Karpas-422 (cell line): Measurements from ENCODE around the gene ZNF564. TPM values are rescaled to one million over a fixed set of nuclear protein-coding genes. Genes with fewer than 3 reads are reported as not detected.

Experiments
- DNase-seq: peaks from one replicate; pipeline ENCODE4 v3.0.0-alpha.2; 2015
- H2AFZ ChIP-seq: fragments of 200-600 bp; sonication (generic); 2 replicates; pipeline ENCODE4 v1.6.1; 2014; ENCODE audit warnings: antibody characterized with exemption, low read length, mixed read lengths
- H3K27ac ChIP-seq: fragments of 200-600 bp; sonication (generic); 2 replicates; pipeline ENCODE4 v1.5.1; 2014; ENCODE audit warnings: mild to moderate bottlenecking, low read length, moderate library complexity
- H3K27me3 ChIP-seq: fragments of 200-600 bp; sonication (generic); 2 replicates; pipeline ENCODE4 v1.6.1; 2014; ENCODE audit warnings: low read length, mixed read lengths
- H3K36me3 ChIP-seq: fragments of 200-600 bp; sonication (generic); 2 replicates; pipeline ENCODE4 v1.6.1; 2014; ENCODE audit warnings: low read length, mixed read lengths; ENCODE audit not compliant: insufficient read depth
- H3K4me1 ChIP-seq: fragments of 200-600 bp; sonication (generic); 2 replicates; pipeline ENCODE4 v1.6.1; 2014; ENCODE audit warnings: mild to moderate bottlenecking, low read length, mixed read lengths
- H3K4me2 ChIP-seq: fragments of 200-600 bp; sonication (generic); 2 replicates; pipeline ENCODE4 v1.6.1; 2014; ENCODE audit warnings: low read length, low read depth, mild to moderate bottlenecking; ENCODE audit not compliant: poor library complexity, severe bottlenecking
- H3K4me3 ChIP-seq: fragments of 200-600 bp; sonication (generic); 2 replicates; pipeline ENCODE4 v1.5.1; 2014; ENCODE audit warnings: mild to moderate bottlenecking, antibody characterized with exemption, low read length, mixed read lengths
- H3K79me2 ChIP-seq: fragments of 200-600 bp; sonication (generic); 2 replicates; pipeline ENCODE4 v1.6.1; 2014; ENCODE audit warnings: mild to moderate bottlenecking, low read length, mixed read lengths
- H3K9ac ChIP-seq: fragments of 200-600 bp; sonication (generic); 2 replicates; pipeline ENCODE4 v1.6.0; 2014; ENCODE audit warnings: low read length
- H3K9me2 ChIP-seq: fragments of 200-600 bp; sonication (generic), shearing (Covaris generic); replicated peaks from 2 replicates; pipeline ENCODE4 v1.6.0; 2014; ENCODE audit warnings: mild to moderate bottlenecking, low read length, moderate library complexity; ENCODE audit not compliant: insufficient read depth
- H3K9me3 ChIP-seq: fragments of 300-700, 200-600 bp; sonication (generic); 2 replicates; pipeline ENCODE4 v1.6.1; 2014; ENCODE audit warnings: low read length, mixed read lengths
- H4K20me1 ChIP-seq: fragments of 200-600 bp; sonication (generic); 2 replicates; pipeline ENCODE4 v1.6.1; 2014; ENCODE audit warnings: mild to moderate bottlenecking, antibody characterized with exemption, low read length, low read depth; ENCODE audit not compliant: insufficient read depth
- total RNA-seq: library from RNA; depleted of rRNA; stranded (reverse); fragments of >200 nt; shearing (Covaris generic); gene quantifications from 2 replicates; pipeline ENCODE4 v1.2.3, GENCODE V29; 2014; ENCODE audit warnings: low replicate concordance; rRNA removed

Gene ZNF564
- total RNA-seq: 7.3 and 9.4 TPM in 2 replicates

DNA sequence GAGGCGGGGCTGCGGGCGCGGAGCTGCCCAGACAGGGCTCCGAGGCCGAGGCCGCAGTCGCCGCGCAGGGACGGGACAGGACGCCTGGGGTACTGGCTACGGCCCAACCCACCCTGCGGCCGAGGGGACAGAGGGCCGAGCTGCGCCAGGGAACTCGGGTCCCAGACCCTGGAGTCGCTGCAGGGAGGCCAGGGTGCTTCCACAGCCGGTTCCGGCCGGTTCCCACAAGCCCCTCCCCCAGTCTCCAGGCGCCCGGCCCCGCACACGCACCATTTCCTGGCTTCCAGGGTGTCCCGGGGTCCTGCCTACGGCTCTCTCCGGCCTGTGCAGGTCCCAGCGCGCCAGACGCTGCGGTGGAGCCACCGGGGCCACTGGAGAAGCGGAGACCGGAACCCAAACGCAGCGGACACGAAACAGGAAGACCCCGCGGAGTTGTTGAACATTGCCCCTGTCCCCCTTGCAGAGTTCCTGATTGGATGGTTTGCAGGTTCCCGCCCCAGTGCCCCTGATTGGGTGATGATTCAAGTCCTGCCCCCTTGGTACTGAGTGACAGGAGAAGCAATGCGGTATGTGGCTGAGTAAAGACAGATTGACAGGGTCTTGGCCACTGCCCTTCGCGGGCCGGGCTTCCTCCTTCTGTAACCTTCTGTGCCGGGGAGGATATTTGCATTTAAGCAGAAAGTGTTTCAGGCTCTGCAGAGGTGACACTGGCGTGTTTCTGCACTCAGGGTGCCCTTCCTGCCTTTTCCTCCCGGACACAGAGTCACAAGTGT, at the start of gene ZNF564:
Gene ZNF564, minus strand, starts transcription at position 423 of the 773 bp plus-strand sequence. Its CDS starts 150 bp downstream, at position 273.
- H3K36me3 ChIP-seq: peaks cover 16% of the 10 kb centered on the region

DNA sequence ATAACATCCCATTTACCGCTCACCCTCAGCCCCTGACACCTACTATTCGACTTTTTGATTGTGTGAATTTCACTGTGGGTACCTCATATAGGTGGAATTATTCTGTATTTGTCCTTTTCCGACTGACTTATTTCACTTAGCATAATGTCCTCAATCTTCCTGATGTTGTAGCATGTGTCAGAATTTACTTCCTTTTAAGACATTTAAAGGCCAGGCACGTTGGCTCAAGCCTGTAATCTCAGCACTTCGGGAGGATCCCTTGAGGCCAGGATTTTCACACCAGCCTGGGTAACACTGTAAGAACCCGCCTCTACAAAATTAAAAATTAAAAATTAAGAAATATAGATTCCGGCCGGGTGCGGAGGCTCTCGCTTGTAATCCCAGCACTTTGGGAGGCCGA, 46.3 kb upstream of the ZNF564 start:
- peaks cover 9% of the 10 kb centered on the region for H3K36me3 ChIP-seq
- no peaks in the 10 kb centered on the region for H3K9me2 ChIP-seq
- no peaks in the 10 kb centered on the region for H4K20me1 ChIP-seq
- no peak overlapping the region for H3K4me3 ChIP-seq
- no peak overlapping the region for H2AFZ ChIP-seq
- no peak for DNase-seq
- H3K9ac ChIP-seq: no peak overlapping the region
- H3K27me3 ChIP-seq: no peaks in the 10 kb centered on the region
- no peaks in the 10 kb centered on the region for H3K4me1 ChIP-seq
- no peaks in the 10 kb centered on the region for H3K79me2 ChIP-seq
- no peak overlapping the region for H3K4me2 ChIP-seq
- H3K9me3 ChIP-seq: no peaks in the 10 kb centered on the region
- no peak overlapping the region for H3K27ac ChIP-seq

More for the DNA sequence above, at the start of gene ZNF564:
- Histone ChIP-seq H3K27ac (peak within 1 kb of the TSS; percentile 82), H3K79me2 (peaks cover 46% of the 10 kb centered on the region), H2AFZ (peak within 1 kb of the TSS; percentile 85), H3K9me3 (peaks cover 14% of the 10 kb centered on the region), H3K4me3 (peak within 1 kb of the TSS; percentile 96), H3K9ac (peak within 1 kb of the TSS; percentile 91), H4K20me1 (no peaks in the 10 kb centered on the region), H3K4me1 (peaks cover 10% of the 10 kb centered on the region), H3K4me2 (peak within 1 kb of the TSS; percentile 99), H3K9me2 (no peaks in the 10 kb centered on the region), H3K27me3 (no peaks in the 10 kb centered on the region)
- peak; percentile 99 for DNase-seq

GRCh38 chr19:12596927-12597548, 45.8 kb upstream of the ZNF564 start:
- Histone ChIP-seq H3K79me2 (no peaks in the 10 kb centered on the region), H4K20me1 (no peaks in the 10 kb centered on the region), H3K4me1 (no peaks in the 10 kb centered on the region), H3K9me2 (no peaks in the 10 kb centered on the region), H3K4me3 (no peak overlapping the region), H3K9ac (no peak overlapping the region), H3K9me3 (no peaks in the 10 kb centered on the region), H3K27me3 (no peaks in the 10 kb centered on the region), H2AFZ (no peak overlapping the region), H3K36me3 (peaks cover 9% of the 10 kb centered on the region), H3K27ac (no peak overlapping the region), H3K4me2 (no peak overlapping the region)
- no peak for DNase-seq

DNA sequence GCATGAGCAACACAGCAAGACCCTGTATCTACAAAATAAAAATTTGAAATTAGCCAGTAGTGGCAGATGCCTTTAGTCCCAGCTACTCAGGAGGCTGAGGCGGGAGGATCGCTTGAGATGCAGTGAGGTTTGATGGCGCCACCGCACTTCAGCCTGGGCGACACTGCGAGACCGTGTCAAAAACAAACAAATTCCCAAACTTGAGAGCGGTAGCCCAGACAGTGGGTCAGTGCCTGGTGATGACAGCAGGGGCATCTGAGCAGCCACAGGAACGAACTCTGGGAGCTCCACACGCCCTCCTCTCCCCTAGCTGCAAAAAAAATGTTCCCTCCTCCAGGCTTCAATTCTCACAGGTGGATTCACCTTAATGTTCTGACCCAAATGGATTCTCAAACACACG, 45.2 kb upstream of the ZNF564 start:
- no peaks in the 10 kb centered on the region for H3K27me3 ChIP-seq
- H2AFZ ChIP-seq: no peak overlapping the region
- no peak overlapping the region for H3K4me2 ChIP-seq
- no peak overlapping the region for H3K4me3 ChIP-seq
- no peaks in the 10 kb centered on the region for H3K79me2 ChIP-seq
- H4K20me1 ChIP-seq: no peaks in the 10 kb centered on the region
- H3K9me3 ChIP-seq: no peaks in the 10 kb centered on the region
- H3K9me2 ChIP-seq: no peaks in the 10 kb centered on the region
- no peaks in the 10 kb centered on the region for H3K4me1 ChIP-seq
- no peak for DNase-seq
- no peak overlapping the region for H3K9ac ChIP-seq
- no peak overlapping the region for H3K27ac ChIP-seq
- H3K36me3 ChIP-seq: peaks cover 9% of the 10 kb centered on the region

DNA sequence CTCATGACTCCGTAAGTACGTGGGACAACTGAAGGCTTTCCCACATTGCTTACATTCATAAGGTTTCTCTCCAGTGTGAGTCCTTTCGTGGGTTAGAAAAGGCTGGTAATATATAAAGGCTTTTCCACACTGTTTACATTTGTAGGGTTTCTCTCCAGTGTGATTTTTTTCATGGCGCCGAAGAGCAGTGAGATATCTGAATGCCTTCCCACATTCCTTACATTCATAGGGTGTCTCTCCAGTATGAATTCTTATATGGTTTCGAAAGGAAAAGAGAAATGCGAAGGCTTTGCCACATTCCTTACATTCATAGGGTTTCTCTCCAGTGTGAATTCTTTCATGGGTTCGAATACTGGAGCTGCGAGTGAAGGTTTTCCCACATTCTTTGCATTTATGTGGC, 29.8 kb upstream of the ZNF564 start:
- DNase-seq: no peak
- H3K27me3 ChIP-seq: no peaks in the 10 kb centered on the region
- H3K36me3 ChIP-seq: peaks cover 33% of the 10 kb centered on the region
- no peak overlapping the region for H3K4me2 ChIP-seq
- no peak overlapping the region for H2AFZ ChIP-seq
- H3K27ac ChIP-seq: no peak overlapping the region
- H3K4me3 ChIP-seq: no peak overlapping the region
- H3K9ac ChIP-seq: no peak overlapping the region
- H3K9me3 ChIP-seq: peaks cover 23% of the 10 kb centered on the region; the same call in 1 of the 2 replicates
- no peaks in the 10 kb centered on the region for H3K79me2 ChIP-seq
- no peaks in the 10 kb centered on the region for H3K4me1 ChIP-seq
- no peaks in the 10 kb centered on the region for H3K9me2 ChIP-seq
- no peaks in the 10 kb centered on the region for H4K20me1 ChIP-seq

- H3K4me3 ChIP-seq: no peak overlapping the region
- no peaks in the 10 kb centered on the region for H3K9me2 ChIP-seq
- H3K36me3 ChIP-seq: peaks cover 33% of the 10 kb centered on the region
- H3K27me3 ChIP-seq: no peaks in the 10 kb centered on the region
- no peaks in the 10 kb centered on the region for H3K4me1 ChIP-seq
- peaks cover 23% of the 10 kb centered on the region; the same call in 1 of the 2 replicates for H3K9me3 ChIP-seq
- no peak overlapping the region for H3K4me2 ChIP-seq
- H4K20me1 ChIP-seq: no peaks in the 10 kb centered on the region
- no peak for DNase-seq
- H3K79me2 ChIP-seq: no peaks in the 10 kb centered on the region
- H3K27ac ChIP-seq: no peak overlapping the region
- H2AFZ ChIP-seq: no peak overlapping the region
- H3K9ac ChIP-seq: no peak overlapping the region
Observed at GRCh38 chr19:12580180-12580694, 29.0 kb upstream of the ZNF564 start.

- DNase-seq: no peak
- H3K79me2 ChIP-seq: no peaks in the 10 kb centered on the region
- no peak overlapping the region for H3K4me3 ChIP-seq
- H3K4me1 ChIP-seq: peaks cover 9% of the 10 kb centered on the region
- no peak overlapping the region for H3K27ac ChIP-seq
- no peaks in the 10 kb centered on the region for H4K20me1 ChIP-seq
- H3K9ac ChIP-seq: no peak overlapping the region
- no peaks in the 10 kb centered on the region for H3K9me2 ChIP-seq
- no peak overlapping the region for H3K4me2 ChIP-seq
- no peaks in the 10 kb centered on the region for H3K27me3 ChIP-seq
- H2AFZ ChIP-seq: no peak overlapping the region
- H3K36me3 ChIP-seq: peaks cover 33% of the 10 kb centered on the region
- peaks cover 23% of the 10 kb centered on the region; the same call in 1 of the 2 replicates for H3K9me3 ChIP-seq
Observed at GRCh38 chr19:12578641-12579040, 27.4 kb upstream of the ZNF564 start.

- H3K4me2 ChIP-seq: peak overlapping the region; percentile 14
- no peaks in the 10 kb centered on the region for H3K36me3 ChIP-seq
- H3K79me2 ChIP-seq: no peaks in the 10 kb centered on the region
- H3K9ac ChIP-seq: no peak overlapping the region
- no peaks in the 10 kb centered on the region for H3K9me3 ChIP-seq
- peaks cover 9% of the 10 kb centered on the region for H3K4me1 ChIP-seq
- no peaks in the 10 kb centered on the region for H4K20me1 ChIP-seq
- no peak overlapping the region for H3K4me3 ChIP-seq
- H2AFZ ChIP-seq: no peak overlapping the region
- H3K27ac ChIP-seq: 0 out of 2 replicates have a peak overlapping the region, but pooled peaks have one; percentile 32
- peak; percentile 70 for DNase-seq
- no peaks in the 10 kb centered on the region for H3K9me2 ChIP-seq
- no peaks in the 10 kb centered on the region for H3K27me3 ChIP-seq
Observed at GRCh38 chr19:12574036-12574435, 22.8 kb upstream of the ZNF564 start.
